ENCODE data around the gene PBX1. TPM values are rescaled to one million over a fixed set of nuclear protein-coding genes. Genes with fewer than 3 reads are reported as not detected.

The PBX1 gene
- polyA plus RNA-seq, 1 donor (not counting 4 experiments of a cell fraction or from before 2014, with no cell fraction given) = 2.2 TPM

GRCh38 chr1:164865385-164865784 is 306.4 kb downstream of the PBX1 start:
- Histone ChIP-seq H3K9ac (ENCODE audit: control insufficient read depth, extremely low read depth, insufficient read depth, low read length) (no peak overlapping the region), H3K4me3 (ENCODE audit: control insufficient read depth in 2 of 3, extremely low read depth in 1 of 3, insufficient read depth in 2 of 3, low read depth in 1 of 3, low read length in 3 of 3) (no peak overlapping the region), H3K9me1 (ENCODE audit: control insufficient read depth, extremely low read depth, insufficient read depth, low read length) (no peaks in the 10 kb centered on the region), H3K79me2 (ENCODE audit: control insufficient read depth, insufficient read depth, low read length) (no peaks in the 10 kb centered on the region), H3K9me3 (ENCODE audit: control insufficient read depth, low read depth, low read length) (no peaks in the 10 kb centered on the region), H2AFZ (ENCODE audit: control insufficient read depth, low read length) (no peak overlapping the region), H3K27me3 (ENCODE audit: control insufficient read depth, extremely low read depth, insufficient read depth, low read length) (no peaks in the 10 kb centered on the region), H3K4me2 (ENCODE audit: control insufficient read depth, extremely low read depth, insufficient read depth, low read depth, low read length) (no peak overlapping the region), H3K36me3 (ENCODE audit: control insufficient read depth in 2 of 2, extremely low read depth in 1 of 2, insufficient read depth in 2 of 2, low read length in 2 of 2) (no peaks in the 10 kb centered on the region), H4K20me1 (ENCODE audit: control insufficient read depth, extremely low read depth, insufficient read depth, low read length) (no peaks in the 10 kb centered on the region), H3K27ac (ENCODE audit: control insufficient read depth, insufficient read depth, low read length) (no peak overlapping the region), H3K4me1 (ENCODE audit: control insufficient read depth, extremely low read depth, insufficient read depth, low read length) (no peaks in the 10 kb centered on the region)
- dilution Hi-C loops (cut with MboI; ENCODE audit: extremely low pct_ligation_motif_present, low sequenced_read_pairs) = no loop called here
- DNase-seq (ENCODE audit: low read depth, low spot score) = no peak
- no peak for TF ChIP-seq EZH2 (IDR thresholded peaks at IDR 0.05; ENCODE audit: low read length)
- TF ChIP-seq CTCF (optimal IDR thresholded peaks at IDR 0.05 in 1 of 3, IDR thresholded peaks at IDR 0.05 in 1 of 3, conservative IDR thresholded peaks at IDR 0.05 in 1 of 3; ENCODE audit: extremely low read depth in 1 of 3, insufficient read depth in 2 of 3, low read length in 3 of 3) = no peak
- no peak for FAIRE-seq

- Histone ChIP-seq H3K4me2 (ENCODE audit: control insufficient read depth, extremely low read depth, insufficient read depth, low read depth, low read length) (no peak overlapping the region), H3K27ac (ENCODE audit: control insufficient read depth, insufficient read depth, low read length) (no peak overlapping the region), H3K4me3 (ENCODE audit: control insufficient read depth in 2 of 3, extremely low read depth in 1 of 3, insufficient read depth in 2 of 3, low read depth in 1 of 3, low read length in 3 of 3) (no peak overlapping the region), H3K4me1 (ENCODE audit: control insufficient read depth, extremely low read depth, insufficient read depth, low read length) (no peaks in the 10 kb centered on the region), H4K20me1 (ENCODE audit: control insufficient read depth, extremely low read depth, insufficient read depth, low read length) (no peaks in the 10 kb centered on the region), H3K9me1 (ENCODE audit: control insufficient read depth, extremely low read depth, insufficient read depth, low read length) (no peaks in the 10 kb centered on the region), H3K79me2 (ENCODE audit: control insufficient read depth, insufficient read depth, low read length) (no peaks in the 10 kb centered on the region), H2AFZ (ENCODE audit: control insufficient read depth, low read length) (no peak overlapping the region), H3K9ac (ENCODE audit: control insufficient read depth, extremely low read depth, insufficient read depth, low read length) (no peak overlapping the region), H3K36me3 (ENCODE audit: control insufficient read depth in 2 of 2, extremely low read depth in 1 of 2, insufficient read depth in 2 of 2, low read length in 2 of 2) (no peaks in the 10 kb centered on the region), H3K9me3 (ENCODE audit: control insufficient read depth, low read depth, low read length) (no peaks in the 10 kb centered on the region), H3K27me3 (ENCODE audit: control insufficient read depth, extremely low read depth, insufficient read depth, low read length) (no peaks in the 10 kb centered on the region)
- TF ChIP-seq CTCF (optimal IDR thresholded peaks at IDR 0.05 in 1 of 3, IDR thresholded peaks at IDR 0.05 in 1 of 3, conservative IDR thresholded peaks at IDR 0.05 in 1 of 3; ENCODE audit: extremely low read depth in 1 of 3, insufficient read depth in 2 of 3, low read length in 3 of 3) = no peak
- no peak for TF ChIP-seq EZH2 (IDR thresholded peaks at IDR 0.05; ENCODE audit: low read length)
- dilution Hi-C loops (cut with MboI; ENCODE audit: extremely low pct_ligation_motif_present, low sequenced_read_pairs) = no loop called here
- FAIRE-seq = no peak
- DNase-seq (ENCODE audit: low read depth, low spot score) = no peak
These were observed 308.6 kb downstream of the PBX1 start for GRCh38 chr1:164867590-164867989.
